Activated T-cell treated with anti-CD3 and anti-CD28 coated beads, Interleukin-2, amount 50 U/mL, for 48 hours (primary cell): ENCODE data around the gene ZNF592.
A peak's percentile ranks its signal among the peaks of the same experiment; 100 is the strongest.

ENCODE experiments used
- DNase-seq, 2 experiments: peaks; one replicate each; pipeline ENCODE4 v3.0.0-alpha.2; 2020

Gene ZNF592

DNA sequence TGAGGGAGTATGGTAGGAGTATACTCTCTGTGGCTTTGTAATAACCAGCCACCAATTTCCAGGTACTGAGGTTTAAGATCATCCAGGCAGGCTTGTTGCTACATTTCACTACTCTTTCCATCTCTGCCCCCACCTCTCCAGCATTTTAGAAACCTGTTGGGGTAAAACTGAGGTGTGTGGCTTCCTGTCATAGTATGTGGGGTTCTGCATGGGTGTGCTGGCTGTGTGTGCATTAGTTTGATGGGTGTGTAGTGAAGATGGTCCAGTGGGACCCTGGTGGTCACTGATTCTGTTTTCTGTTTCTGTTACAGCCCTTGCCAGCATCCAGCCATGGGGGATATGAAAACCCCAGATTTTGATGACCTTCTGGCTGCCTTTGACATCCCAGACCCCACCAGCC is 34.0 kb downstream of the ZNF592 start:
- no peak for DNase-seq

GRCh38 chr15:84783493-84784251 is 35.3 kb downstream of the ZNF592 start:
- no peak for DNase-seq

DNA sequence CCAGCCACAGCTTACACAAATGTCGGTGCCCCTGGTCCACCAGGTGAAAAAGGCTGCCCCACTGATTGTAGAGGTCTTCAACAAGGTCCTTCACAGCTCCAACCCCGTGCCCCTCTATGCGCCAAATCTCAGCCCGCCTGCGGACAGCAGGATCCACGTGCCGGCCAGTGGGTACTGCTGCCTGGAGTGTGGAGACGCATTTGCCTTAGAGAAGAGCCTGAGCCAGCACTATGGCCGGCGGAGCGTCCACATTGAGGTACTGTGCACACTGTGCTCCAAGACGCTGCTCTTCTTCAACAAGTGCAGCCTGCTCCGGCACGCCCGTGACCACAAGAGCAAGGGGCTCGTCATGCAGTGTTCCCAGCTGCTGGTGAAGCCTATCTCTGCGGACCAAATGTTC is 35.9 kb downstream of the ZNF592 start:
- no peak for DNase-seq

DNA sequence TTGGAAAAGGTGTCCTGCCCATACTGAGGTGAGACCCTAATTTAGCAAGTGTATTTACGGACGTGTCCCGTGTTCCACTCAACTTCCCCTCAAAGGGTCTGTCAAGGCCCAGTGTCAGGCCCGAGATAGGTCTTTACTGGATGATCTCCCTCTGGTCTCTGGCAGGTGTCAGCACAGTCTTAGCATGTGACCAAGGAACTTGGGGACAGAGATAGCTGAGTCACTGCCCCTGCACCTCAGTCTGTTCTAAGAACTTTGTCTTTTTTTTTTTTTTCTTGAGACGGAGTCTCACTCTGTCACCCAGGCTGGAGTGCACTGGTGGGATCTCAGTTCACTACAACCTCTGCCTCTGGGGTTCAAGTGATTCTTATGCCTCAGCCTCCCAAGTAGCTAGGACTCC is 36.7 kb downstream of the ZNF592 start:
- no peak for DNase-seq

GRCh38 chr15:84788500-84788899 is 40.1 kb downstream of the ZNF592 start:
- no peak for DNase-seq

DNA sequence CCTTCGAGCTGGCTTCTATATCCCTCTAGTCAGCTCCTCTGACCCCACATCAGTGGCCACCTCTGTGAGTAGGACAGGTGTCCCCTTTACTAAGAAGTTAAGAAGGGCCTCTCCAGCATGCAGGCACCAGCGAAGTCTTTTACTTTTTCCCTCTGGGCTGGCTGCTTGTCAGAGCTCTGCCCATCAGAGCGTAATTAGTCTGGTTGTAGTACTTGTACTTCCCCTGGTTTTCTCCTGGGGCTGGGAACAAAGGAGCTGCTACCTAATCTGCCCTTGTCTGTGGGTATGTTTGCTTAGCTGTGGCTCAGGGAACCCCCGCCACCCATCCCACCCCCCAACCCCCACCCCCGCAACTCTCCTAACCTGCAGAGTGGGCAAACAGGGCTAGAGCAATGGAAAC is 41.4 kb downstream of the ZNF592 start:
- no peak for DNase-seq

- peak in 1 of 2 experiments; percentile 12 for DNase-seq
These were observed 42.3 kb downstream of the ZNF592 start for GRCh38 chr15:84790676-84791075.

DNA sequence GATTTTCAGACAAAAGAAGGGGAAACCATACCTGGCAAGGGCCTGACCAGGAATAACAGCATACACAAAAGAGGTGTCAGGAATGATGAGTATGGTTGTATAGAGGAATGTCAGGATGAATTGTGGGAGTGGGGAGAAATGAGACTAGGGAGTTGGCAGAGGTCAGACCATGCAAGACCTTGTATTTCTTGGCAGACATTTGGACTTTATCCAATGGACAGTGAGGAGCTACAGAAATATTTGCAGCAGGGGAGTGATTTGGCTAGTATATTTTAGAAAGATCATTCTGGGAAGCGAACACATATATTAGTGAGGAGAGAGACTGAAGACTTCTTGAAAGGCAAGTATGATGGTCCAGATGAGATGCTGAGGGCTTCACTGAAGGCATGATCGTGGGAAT is 43.4 kb downstream of the ZNF592 start:
- DNase-seq = no peak

- no peak for DNase-seq
These were observed 45.2 kb downstream of the ZNF592 start for GRCh38 chr15:84793431-84794161.

DNA sequence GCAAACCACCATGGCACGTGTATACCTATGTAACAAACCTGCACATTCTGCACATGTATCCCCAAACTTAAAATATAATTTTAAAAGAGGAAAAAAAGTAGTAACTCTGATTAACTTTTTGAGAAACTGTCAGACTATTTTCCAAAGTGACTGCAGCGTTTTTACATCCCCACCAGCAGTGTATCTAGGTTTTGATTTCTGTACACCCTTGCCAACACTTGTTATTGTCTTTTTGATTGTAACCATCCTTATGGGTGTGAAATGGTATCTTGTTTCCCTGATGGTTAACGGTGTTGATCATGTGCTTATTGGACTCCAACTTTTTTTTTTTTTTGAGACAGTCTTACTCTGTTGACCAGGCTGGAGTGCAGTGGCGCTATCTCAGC is 45.8 kb downstream of the ZNF592 start:
- DNase-seq = no peak

GRCh38 chr15:84795186-84795585 is 46.8 kb downstream of the ZNF592 start:
- no peak for DNase-seq

GRCh38 chr15:84797212-84797611 is 48.8 kb downstream of the ZNF592 start:
- no peak for DNase-seq

DNA sequence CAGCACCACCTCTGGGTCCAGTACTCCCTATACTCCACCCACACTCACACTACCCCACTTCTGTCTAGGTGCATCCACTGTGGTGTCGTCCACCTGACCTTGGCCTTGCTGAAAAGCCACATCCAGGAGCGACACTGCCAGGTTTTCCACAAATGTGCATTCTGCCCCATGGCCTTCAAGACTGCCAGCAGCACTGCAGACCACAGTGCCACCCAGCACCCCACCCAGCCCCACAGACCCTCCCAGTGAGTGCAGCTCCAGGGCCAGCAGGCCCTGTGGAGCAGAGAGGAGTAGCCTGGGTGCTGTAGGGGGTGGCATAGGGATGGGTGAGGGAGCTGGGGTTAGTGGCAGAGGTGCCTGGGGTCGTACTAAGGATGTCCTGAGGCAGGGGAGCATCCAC is 49.4 kb downstream of the ZNF592 start:
- DNase-seq = no peak

GRCh38 chr15:84798436-84798946 is 50.1 kb downstream of the ZNF592 start:
- DNase-seq = no peak

DNA sequence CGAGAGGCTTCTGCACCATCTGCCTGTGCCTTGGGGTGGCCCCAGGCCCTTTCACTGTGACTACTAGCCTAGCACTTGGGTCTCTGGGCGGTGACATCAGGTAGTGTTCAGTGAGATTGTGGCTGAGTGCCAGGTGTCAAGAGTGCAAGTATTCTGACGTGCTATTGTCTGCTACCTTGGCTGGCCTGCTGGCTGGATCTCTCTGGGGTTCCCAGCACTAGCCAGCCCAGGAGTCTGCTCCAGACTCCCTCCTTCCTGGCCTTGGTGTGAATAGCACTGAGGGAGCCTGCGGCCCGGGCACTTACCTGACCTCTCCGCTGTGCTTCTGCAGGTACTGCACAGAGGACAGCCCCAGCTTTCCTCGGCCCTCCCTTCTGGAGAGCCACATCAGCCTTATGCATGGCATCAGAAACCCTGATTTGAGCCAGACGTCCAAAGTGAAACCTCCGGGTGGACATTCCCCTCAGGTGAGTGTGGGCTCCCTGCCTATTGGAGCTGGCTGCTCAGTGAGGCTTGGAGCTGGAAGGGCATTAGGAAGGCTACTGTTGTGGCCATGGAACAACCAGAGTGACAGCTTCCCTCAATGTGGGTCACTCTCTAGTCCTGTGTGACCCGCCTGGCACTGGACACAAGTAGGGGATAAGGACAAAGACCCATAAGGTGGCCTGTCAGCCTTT is 51.3 kb downstream of the ZNF592 start:
- DNase-seq = no peak

DNA sequence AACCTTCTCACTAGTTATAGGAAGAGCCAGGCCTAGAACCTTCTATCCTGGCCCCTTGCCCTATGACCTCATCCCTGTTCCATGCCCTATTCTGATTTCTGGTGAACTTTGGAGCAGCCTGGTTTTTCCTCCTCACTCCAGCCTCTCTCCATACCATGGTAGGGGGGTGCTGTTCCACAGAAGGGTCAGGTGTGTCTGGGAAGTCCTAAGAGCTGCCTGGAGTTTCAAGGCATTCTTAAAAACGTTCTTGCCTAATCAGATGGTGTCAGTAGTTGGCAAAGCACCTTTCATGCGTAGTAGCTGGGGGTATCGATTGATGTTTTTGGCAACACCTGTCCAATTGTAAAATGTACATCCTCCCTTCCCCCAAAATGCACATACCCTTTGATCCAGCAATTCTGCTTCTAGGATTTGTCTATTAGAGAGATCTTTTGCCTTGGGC is 52.0 kb downstream of the ZNF592 start:
- no peak for DNase-seq

GRCh38 chr15:84804005-84804900 is 55.9 kb downstream of the ZNF592 start:
- no peak for DNase-seq

GRCh38 chr15:84805221-84805620 is 56.8 kb downstream of the ZNF592 start:
- no peak for DNase-seq

DNA sequence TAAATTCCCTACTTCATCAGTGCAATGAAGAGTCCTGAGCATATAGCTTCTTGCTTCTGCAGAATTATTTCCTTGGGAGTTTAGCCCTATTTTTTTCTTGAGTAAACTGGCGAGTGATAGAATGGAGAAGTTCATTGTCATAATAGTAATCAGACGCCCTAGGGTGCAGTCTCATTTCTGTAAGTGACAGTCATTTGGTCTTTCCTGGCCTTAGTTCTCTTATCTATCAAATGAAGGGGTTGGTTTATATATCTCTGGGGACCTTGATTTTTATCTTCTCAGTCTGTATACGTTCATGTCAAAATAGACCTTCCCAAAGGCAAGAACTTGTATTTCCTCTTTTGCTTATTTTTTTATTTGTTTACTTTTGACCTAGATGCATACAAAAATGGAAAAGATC is 58.8 kb downstream of the ZNF592 start:
- no peak for DNase-seq

DNA sequence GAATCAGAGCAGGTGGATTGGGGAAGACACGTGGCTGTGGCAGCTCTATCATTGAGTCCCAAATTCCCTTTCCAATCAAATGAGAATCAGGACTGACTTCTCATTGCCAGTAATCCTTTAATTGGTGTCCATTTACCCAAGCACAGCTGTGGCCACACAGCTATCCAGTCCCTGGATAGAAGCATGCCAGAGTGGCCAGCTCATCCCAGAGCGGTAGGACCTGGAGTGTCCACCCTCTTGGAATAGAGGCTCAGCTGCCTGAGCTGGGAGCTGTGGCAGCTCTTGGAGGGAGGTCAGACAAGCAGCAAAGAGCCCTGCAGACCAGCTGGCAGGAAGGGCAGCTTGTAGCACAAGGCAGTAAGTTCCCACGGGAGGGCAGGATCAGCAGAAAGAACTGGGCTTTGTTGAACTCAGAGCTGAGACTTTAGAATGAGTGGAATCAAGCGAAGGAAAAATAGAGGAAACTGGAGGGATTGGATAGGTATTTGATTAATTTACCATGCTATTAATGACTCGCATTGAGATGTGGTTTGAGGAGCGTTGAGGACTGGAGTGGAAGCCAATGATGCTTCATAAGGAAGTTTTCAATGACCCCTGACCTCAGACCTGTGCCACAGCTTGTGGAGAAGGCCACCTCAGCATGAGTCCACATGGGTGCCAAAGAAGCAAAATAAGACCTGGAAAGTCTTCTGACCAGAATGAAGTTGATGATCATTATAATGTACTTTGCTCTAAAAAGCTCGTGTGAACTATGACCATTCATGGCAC is 61.9 kb downstream of the ZNF592 start:
- DNase-seq = peak; percentile 7 to 10

DNA sequence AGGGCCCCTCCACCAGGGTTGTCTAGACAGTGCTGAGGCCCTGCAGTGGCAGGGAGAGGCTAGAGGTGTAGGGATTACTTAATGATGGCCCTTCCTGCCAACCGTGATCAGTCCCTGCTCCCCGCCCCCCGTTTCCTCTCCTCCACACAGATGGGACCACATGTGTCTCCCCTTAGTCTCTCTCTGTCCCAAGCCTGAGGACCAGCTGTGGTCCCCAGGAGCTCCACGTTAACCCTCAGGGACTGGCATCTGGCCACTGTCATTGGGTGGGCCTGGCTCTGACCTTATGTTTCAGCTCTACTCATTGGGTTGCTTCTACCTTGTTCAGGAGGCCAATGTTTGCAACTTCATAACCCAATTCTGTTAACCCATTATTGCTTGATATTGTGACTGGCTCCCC is 62.8 kb downstream of the ZNF592 start:
- peak; percentile 12 to 16 for DNase-seq

- DNase-seq = peak in 1 of 2 experiments; percentile 1
These were observed 63.4 kb downstream of the ZNF592 start for GRCh38 chr15:84811828-84812227.
